Superior temporal gyrus (tissue), 1 donor: ENCODE data around the gene ZER1.
"Not testable (repeated sequence)": the region's sequence is repeated elsewhere in the genome, so short reads cannot be mapped to it uniquely, and the experiment has no call there.

Experiments
- DNase-seq: peaks from one replicate; pipeline ENCODE4 v3.0.0-alpha.2; 2016; ENCODE audit errors: extremely low spot score

Gene ZER1

DNA sequence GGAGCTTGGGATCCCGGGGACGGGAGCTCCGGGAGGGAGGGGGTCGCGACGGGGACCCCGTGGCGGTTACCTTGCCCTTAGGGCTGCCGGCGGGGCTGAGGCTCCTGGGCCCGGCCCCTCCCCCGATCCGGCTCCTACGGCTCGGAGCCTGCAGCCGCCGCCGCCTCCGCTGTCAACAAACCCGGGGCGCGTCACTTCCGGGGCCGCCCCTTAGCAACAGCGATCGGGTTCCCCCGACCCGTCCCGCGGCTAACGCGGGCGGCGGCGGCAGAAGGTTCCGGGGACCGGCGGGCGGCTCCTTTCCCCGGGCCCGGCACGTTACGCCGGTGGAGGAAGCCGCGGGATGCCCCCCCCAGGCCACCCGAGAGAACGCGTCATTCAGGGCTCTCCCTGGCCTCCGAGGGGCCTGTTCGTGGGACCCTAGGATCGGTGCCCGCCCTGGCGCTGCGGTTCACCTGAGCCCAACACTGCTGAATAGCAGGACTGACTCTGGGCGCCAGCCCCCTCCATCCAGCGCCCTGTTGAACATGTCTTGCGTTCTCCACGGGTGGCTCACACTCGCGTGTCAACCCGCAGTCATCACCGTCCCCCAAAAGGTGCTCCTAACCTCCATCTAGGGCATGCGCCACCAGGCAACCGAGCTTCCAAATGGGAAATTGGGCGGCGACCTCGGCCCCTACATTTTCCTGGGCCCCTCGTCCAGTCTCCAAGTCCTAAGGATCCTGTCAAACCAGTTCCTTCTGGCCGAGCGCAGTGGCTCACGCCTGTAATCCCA, at the start of gene ZER1:
Gene ZER1, minus strand, starts transcription at position 183 of the 775 bp plus-strand sequence. CDS start 16,362 bp downstream, outside the sequence.
- peak; percentile 92 for DNase-seq

DNA sequence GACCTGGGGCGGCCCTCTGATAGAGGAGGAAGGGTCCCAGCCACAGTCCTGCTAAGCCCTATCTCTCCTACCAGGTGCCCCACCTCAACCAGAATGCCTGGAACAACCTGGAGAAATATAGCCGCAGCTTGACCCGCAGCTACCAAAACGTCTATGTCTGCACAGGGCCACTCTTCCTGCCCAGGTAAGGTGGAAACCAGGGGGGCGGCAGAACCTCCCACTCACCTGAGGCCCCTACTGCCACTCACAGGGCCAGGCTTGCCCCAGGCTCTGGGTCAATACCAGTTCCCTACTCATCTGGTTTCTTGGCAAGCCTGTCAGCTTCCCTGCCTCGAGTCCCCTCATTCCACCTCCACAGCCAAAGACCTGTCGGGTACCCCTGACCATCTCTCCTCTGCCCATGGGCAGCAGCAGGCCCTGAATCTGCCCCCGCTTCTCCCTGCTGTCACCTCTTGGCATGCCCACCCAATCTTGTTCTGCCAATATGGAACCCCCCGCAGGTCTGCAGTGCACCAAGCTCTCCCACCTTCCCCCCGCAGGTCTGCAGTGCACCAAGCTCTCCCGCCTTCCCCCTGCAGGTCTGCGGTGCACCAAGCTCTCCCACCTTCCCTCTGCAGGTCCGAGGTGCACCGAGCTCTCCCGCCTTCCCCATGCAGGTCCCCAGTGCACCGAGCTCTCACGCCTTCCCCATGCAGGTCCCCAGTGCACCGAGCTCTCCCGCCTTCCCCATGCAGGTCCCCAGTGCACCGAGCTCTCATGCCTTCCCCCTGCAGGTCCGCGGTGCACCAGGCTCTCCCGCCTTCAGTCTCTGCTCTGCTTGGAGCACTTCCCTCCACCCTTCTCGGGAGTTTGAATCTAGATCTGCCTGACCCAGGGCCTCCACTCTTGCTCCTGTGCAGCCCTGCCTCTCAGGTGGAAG, 49.2 kb upstream of the ZER1 start:
- DNase-seq: no peak

DNA sequence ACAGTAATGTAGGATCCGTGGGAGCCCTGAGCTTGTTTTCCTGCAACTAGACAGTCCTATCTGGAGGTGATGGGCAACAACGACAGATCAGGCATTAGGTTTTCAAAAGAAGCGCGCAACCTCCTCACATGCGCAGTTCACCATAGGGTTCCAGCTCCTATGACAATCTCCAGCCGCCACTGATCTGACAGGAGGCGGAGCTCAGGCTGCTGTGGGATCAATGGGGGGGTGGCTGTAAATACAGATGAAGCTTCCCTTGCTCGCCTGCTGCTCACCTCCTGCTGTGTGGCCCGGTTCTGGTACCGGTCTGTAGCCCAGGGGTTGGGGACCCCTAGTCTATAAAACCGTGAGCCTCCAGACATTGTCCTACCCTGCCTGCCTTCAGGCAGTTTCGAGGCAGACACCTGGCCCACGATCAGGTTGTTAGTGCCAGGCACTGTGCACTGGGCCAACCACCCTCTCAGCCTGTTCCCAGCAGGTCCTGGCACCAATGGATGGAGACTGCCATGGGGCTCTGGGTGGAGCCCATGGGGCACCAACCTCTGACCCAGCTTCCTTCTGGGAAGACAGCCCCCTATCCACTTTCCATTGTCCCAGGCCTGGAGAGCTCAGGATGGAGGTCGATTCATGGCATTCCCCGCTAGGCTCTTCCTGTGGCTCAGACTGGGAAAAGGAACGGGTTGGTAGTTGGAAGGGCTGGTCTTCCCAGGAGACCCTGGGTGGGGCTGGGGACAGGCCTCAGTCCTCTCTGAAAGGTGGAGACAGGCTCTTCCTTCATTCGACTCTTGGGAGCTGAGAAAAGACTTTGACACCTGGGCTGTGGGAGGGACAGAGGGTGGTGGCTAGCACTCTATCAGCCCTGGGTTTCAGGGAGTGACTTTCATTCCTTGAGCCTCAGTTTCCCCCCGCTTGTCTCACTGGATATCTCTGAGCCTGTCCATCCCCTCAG, 48.3 kb upstream of the ZER1 start:
- DNase-seq: peak; percentile 55

DNA sequence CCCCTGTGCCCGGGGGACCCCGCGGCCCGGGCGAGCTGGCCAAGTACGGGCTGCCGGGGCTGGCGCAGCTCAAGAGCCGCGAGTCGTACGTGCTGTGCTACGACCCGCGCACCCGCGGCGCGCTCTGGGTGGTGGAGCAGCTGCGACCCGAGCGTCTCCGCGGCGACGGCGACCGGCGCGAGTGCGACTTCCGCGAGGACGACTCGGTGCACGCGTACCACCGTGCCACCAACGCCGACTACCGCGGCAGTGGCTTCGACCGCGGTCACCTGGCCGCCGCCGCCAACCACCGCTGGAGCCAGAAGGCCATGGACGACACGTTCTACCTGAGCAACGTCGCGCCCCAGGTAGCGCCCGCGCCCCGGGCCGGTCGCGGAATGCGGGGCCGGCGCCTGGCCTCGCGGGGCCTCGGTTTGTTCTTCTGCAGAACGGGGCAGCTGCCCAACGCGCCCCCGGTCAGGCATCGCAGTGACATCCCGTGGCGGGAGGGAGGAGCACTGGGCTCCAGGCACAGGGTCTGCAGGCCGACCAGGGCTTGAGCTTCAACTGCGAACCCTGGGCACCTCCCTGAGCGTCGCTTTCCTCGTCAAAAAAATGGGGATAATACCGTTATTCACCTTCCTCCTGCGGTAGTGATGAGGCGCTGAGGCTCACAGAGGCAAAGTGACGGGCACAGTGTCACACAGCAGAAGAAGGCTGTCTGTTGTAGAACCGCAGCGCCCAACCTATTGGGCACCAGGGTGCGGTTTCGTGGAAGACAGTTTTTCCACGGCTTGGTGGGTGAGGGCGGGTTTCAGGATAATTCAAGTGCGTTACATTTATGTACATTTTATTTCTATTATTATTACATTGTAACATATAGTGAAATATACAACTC, 47.4 kb upstream of the ZER1 start:
- DNase-seq: no peak

DNA sequence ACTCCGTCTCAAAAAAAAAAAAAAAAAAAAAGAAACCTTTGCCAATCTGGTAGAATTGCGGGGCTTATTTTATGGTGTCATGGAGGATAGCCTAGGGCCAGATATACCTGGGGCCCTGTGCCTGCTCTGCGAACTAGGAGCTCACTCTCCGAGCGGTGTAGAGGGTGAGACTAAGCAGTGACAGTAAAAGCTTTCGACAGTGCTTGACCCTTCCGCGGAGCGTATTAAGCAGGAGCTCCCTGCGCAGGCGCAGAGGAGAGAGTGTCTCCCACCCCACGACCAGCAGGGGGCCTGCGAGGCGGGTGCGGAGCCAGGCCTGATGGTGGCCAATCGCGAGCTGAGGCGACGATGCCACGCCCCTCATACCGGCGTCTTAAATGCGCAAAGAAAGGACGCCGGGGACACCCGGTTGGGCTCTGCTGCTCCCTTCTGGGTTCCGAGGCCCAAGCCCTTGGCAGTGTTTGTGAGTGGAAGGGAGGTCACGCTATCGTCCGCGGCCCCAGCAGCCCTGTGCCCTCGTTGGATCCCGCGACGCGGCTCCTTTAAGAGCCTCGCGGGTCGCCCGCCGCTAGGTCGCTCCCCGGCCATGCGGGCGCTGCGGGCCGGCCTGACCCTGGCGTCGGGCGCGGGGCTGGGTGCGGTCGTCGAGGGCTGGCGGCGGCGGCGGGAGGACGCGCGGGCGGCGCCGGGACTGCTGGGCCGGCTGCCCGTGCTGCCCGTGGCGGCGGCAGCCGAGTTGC, 46.5 kb upstream of the ZER1 start, which contains the start of gene ENDOG:
Gene ENDOG, plus strand, starts transcription at position 402 of the 740 bp plus-strand sequence. Its CDS starts 185 bp downstream, at position 587.
- peak; percentile 99 for DNase-seq

DNA sequence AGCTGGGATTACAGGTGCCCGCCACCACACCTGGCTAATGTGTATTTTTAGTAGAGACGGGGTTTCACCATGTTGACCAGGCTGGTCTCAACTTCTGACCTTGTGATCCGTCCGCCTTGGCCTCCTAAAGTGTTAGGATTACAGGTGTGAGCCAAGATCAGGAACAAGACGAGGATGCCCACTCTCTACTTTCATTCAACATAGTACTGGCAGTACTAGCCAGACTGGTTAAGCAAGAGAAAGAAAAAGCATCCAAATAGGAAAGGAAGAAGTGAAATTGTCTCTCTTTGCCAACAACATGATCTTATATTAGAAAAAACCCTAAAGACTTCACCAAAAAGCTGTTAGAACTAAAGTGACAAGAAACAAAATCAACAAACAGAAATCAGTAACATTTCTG, 39.1 kb upstream of the ZER1 start:
- no peak for DNase-seq

DNA sequence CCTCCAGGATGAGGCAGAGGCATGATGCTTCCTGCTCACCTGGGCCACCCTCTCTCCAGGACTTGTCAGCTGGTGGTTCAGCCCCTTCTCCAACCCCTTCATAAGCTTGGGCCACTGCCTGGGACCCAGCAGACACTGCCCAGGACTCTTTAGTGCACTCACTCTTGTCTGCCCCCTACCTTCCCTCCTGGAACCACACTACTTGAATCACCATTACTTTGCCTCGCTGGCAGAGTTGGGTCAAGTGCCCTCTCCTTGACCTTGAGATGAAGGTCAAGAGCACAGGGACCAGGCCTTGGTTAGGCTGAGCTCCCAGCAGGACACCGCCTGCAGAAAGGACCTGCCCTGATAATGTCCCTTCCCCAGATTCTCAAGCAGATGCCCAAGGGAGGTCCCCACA, 38.1 kb upstream of the ZER1 start:
- no peak for DNase-seq

DNA sequence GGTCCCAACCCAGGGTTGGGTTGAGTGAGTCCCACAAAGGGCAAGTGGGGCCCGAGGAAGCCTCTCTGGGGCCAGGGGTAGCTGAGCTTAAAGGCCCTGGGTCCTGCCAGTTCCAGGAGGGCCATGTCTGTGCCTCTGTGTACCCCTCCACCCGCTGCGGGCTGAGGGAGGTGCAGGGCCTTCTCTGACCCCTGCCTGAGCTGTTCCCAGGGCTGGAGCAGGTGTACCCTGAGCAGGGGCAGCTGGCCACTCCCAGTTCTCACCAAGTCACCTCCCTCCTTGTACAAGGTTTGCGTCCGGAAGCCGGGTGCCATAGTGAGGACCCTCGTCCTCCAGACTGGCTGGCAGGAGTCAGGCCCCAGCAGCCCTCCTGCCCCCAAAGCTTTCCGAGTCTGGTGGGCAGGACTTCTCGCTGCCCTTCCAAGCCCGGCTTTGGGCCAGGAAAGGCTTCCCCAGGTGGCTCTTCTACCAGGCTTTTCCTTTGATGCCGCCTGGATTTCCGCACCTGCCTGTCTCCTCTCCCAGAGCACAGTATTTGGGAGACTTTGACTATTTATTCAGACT, 37.4 kb upstream of the ZER1 start:
- no peak for DNase-seq

DNA sequence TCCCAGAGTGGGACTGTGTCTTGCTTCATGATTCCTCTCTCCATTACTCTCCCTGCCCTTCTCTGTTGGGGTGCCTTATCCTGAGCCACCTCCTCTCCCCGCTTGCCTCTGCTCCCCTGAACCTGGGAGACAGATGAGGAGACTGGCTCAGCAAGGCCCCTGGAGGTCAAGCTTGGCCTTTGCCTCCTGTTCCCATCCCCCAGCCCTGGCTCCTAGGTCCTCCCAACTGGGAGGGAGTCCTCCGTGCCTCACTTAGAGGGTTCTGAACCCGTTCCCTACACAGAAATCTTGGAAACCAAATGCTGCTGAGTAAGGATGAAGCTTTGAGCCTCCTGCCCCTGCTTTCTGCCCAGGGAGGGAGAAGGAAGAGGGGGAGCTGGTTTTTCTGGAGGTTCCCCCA, 36.8 kb upstream of the ZER1 start:
- no peak for DNase-seq

DNA sequence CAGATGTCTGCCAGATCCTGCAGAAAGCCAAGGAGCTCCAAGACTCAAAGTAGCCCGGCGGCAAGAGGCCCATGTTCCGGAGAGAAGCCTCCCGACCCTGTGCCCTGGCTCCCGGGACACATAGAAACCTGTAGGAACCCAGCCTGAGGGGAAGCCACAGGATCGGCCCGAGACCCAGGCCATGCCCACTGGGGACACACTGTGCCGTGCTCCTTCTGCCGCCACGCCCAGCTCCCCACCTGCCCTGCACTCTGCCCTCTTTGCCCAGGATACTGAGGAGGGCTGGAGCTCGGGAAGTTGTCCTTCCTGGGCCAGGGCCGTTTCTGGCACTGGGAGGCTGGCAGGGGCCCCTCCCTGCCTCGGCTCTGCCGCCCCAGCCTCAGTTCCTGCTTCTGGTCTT, 36.1 kb upstream of the ZER1 start:
- DNase-seq: no peak

DNA sequence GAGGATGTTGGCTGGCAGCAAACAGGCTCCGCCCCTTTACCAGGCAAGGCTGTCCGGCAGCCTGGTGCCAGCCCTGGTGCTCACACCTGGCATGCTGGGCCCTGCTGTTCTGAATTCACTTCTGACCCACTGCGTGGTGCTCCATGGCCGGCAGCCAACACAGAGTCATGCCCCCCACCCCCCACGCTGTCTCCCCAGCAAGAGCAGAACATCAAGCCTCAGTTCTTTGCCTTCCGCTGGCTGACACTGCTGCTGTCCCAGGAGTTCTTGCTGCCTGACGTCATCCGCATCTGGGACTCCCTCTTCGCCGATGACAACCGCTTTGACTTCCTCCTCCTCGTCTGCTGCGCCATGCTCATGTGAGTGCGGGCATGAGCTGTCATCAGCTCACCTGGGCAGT, 33.9 kb upstream of the ZER1 start:
- DNase-seq: peak; percentile 67

DNA sequence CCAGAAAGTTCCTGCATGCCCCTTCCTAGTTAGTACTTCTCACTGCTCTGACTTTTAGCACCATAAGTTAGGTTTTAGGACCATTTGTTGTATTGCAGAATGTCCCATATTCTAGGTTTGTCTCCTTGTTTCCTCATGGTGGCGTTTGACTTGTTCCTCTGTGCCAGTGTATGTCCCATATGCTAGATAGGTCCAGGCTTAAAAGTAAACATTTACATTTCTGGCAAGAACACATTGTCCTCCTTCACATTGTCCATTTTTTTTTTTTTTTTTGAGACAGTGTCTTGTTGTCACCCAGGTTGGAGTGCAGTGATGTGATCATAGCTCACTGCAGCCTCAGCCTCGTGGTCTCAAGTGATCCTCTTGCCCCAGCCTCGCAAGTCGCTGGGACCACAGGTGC, 30.8 kb upstream of the ZER1 start:
- no peak for DNase-seq

DNA sequence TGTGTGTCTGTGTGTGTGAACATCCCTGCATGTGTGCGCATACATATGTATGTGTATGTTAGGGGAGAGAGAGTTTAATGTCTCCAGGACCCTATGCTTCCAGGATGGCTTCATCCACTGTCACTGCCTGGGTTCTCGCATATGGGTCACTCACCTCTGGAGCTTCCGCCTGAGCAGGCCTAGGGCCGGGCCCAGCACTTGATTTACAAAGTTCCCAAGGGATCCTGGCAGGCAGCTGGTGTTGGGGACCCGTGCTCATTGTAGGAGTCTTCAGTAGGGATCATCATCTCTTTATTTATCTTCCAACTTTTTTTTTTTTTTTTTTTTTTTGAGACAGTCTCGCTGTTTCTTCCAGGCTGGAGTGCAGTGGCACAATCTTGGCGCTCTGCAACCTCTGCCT, 28.3 kb upstream of the ZER1 start:
- DNase-seq: no peak

DNA sequence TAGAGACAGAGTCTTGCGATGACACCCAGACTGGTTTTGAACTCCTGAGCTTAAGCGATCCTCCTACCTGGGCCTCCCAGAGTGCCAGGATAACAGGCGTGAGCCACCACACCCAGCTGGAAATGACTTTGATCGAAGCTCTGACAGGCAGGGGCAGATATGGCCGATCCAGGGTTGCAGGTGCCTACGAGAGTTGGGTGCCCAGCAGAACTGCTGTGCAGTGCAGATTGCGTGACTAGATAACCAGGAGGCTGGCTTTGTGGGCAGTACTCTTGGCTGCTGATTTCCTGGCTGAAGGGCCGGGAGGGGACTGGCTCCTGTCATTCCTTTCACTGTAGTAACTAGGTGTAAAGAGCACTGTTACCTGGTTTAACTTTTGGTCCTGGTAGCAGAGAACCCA, 27.2 kb upstream of the ZER1 start:
- no peak for DNase-seq

DNA sequence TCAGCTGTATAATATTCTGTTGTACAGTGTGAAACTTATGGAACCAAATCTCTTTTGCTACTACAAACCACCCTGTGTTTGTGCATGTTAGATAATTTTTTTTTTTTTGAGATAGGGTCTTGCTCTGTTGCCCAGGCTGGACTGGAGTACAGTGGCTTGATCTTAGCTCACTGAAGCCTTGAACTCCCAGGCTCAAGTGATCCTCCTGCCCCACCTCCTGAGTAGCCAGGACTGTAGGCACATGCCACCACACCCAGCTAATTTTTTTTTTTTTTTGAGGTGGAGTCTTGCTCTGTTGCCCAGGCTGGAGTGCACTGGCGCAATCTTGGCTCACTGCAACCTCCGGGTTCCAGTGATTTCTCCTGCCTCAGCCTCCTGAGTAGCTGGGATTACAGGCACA, 23.2 kb upstream of the ZER1 start:
- not testable (repeated sequence) for DNase-seq

DNA sequence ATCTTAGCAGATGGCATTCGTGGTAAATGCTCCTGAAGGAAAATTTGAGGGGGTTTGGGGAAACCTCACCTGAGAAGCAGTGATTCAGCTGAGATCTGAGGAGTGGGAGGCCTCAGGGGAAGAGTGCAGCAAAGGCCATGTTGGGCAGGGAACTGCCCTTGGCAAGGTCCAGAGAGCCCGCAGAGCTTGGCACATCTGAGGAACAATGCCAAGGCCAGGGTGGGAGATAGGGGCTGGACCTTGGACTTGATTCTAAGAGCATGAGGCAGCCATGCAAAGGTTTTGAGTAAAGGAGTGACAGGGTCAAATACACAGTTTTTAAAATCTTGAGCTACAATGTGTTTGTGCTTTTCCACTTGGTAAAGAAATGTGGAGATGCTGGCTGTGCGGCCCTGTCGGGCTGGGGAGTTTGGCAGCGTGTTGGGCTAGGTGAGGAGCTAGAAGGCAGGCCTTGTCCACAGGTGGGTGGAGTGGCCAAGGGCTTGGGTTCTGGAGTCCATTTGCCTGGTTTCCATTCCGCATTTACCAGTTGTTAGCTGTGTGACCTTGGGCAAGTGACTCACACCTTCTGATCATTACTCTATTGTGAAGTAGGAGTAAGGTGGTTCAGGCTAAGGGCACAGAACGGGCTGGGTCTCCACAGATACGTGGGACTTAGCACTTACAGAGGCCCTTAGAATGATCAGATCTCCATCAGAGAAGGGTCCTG, 21.4 kb upstream of the ZER1 start:
- no peak for DNase-seq

DNA sequence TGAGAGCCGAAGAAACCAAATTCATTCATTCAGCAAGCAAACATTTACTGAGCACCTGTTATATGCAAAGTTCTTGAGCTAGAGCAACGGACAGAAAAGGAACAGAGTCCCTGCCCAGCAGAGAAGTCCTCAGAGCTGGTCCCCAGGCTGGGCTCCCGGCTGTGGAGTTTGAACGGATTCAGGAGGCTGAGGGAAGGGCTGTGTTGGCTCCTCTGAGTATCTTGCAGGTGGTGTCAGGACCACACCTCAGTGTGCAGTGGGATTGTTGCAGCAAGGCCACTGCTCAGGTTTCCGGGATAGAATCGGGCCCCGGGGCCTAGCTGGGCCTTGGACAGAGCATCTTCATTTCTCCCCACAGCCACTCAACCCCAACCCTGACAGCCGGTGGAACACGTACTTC, 20.4 kb upstream of the ZER1 start:
- DNase-seq: no peak

DNA sequence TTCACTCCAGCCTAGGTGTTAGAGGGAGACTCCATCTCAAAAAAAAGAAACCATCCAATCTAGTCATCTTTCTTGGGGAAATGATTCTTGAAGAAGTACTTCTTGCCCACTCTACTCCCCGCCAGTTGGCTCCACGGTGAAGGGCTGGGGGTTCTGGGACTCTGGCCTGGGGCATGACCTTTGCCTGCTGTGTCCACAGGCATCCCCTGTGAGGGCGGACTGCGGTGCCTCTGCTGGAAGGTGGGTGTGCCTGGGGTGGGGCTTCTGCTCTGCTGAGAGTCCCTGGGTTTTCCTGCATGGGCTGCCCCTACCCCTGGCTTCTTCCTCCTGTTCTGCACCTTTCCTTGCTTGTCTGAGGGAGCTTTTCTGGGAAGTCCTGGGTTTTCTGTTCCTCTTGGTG, 18.8 kb upstream of the ZER1 start:
- no peak for DNase-seq

DNA sequence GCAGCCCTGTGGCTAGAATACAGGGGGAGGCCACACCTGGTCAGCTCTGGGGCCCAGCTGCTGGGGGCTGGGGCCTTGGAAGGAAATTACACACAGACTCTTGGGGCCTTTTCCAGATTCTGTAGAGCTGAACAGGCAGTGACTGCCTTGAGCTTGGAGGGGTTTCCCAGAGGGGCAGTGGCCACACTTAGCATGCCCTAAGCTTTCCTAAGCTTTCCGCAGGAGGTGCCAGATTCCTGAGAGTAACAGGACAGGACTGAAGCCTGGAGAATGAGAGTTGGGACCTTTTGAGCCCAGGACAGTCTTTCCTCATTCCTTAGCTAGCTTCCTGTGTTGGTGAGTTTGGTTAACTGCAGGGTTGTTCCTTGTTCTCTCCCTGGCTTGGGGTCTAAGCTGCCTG, 16.7 kb upstream of the ZER1 start:
- no peak for DNase-seq
